ENCODE measurements around the gene NAPB.

The NAPB gene

GRCh38 chr20:23437126-23437899, 16.0 kb upstream of the NAPB start:
- DNase-seq: no peak

- peak; percentile 30 for DNase-seq
Measured at GRCh38 chr20:23436681-23437080, 15.4 kb upstream of the NAPB start.

GRCh38 chr20:23435626-23436539, 14.6 kb upstream of the NAPB start:
- no peak for DNase-seq

- DNase-seq: no peak
Measured at GRCh38 chr20:23434521-23435313, 13.4 kb upstream of the NAPB start.

- DNase-seq: no peak
Measured at GRCh38 chr20:23433628-23434027, 12.3 kb upstream of the NAPB start.

- DNase-seq: no peak
Measured at GRCh38 chr20:23425129-23425528, 3.8 kb upstream of the NAPB start.

- peak; percentile 80 for DNase-seq
Measured at GRCh38 chr20:23419995-23420901, 1.0 kb downstream of the NAPB start.

GRCh38 chr20:23419657-23419994, 1.7 kb downstream of the NAPB start:
- DNase-seq: no peak

GRCh38 chr20:23417861-23418260, 3.4 kb downstream of the NAPB start:
- peak; percentile 8 for DNase-seq

GRCh38 chr20:23415959-23416583, 5.2 kb downstream of the NAPB start:
- DNase-seq: no peak

GRCh38 chr20:23415555-23415954, 5.7 kb downstream of the NAPB start:
- no peak for DNase-seq

GRCh38 chr20:23414526-23415188, 6.6 kb downstream of the NAPB start:
- DNase-seq: no peak

- no peak for DNase-seq
Measured at GRCh38 chr20:23413862-23414422, 7.3 kb downstream of the NAPB start.

GRCh38 chr20:23412026-23412425, 9.3 kb downstream of the NAPB start:
- peak; percentile 52 for DNase-seq

GRCh38 chr20:23410916-23411695, 10.2 kb downstream of the NAPB start:
- no peak for DNase-seq

GRCh38 chr20:23409800-23410199, 11.5 kb downstream of the NAPB start:
- DNase-seq: no peak

GRCh38 chr20:23408957-23409356, 12.3 kb downstream of the NAPB start:
- DNase-seq: no peak

GRCh38 chr20:23407781-23408464, 13.4 kb downstream of the NAPB start:
- DNase-seq: no peak

- no peak for DNase-seq
Measured at GRCh38 chr20:23406880-23407279, 14.4 kb downstream of the NAPB start.
